ENCODE measurements around the gene DRD3. TPM values are rescaled to one million over a fixed set of nuclear protein-coding genes. Genes with fewer than 3 reads are reported as not detected.

The DRD3 gene
- total and polyA plus RNA-seq, 2 experiments from 2014 or later: 0.21 to 0.65 TPM

GRCh38 chr3:114083112-114083511 lies 95.7 kb downstream of the DRD3 start:
- no peak overlapping the region for H3K4me3 ChIP-seq
- TF ChIP-seq REST (IDR thresholded peaks at IDR 0.05; ENCODE audit: unreplicated experiment): no peak
- no peak for TF ChIP-seq CTCF (conservative IDR thresholded peaks at IDR 0.05; ENCODE audit: low read depth in 2 of 2)
- H3K36me3 Mint-ChIP-seq (ENCODE audit: low read depth): peaks cover 96% of the 10 kb centered on the region
- no peak overlapping the region for H3K4me2 ChIP-seq
- H3K9me2 ChIP-seq (ENCODE audit: insufficient read depth): no peaks in the 10 kb centered on the region
- no peak for DNase-seq (ENCODE audit: low spot score)
- no peak overlapping the region for H2AFZ ChIP-seq
- no peak overlapping the region for H3K27ac Mint-ChIP-seq
- no peaks in the 10 kb centered on the region for H3F3A ChIP-seq (replicated peaks; ENCODE audit: low read depth)
- no peaks in the 10 kb centered on the region for H3K4me1 Mint-ChIP-seq
- peaks cover 2% of the 10 kb centered on the region for H3K27me3 Mint-ChIP-seq (ENCODE audit: insufficient read depth, low read depth, poor library complexity)
- H4K20me1 ChIP-seq (replicated peaks; ENCODE audit: insufficient read depth): peaks cover 6% of the 10 kb centered on the region
- H3K9me3 Mint-ChIP-seq: no peaks in the 10 kb centered on the region
- peaks cover 10% of the 10 kb centered on the region; the same call in 1 of the 2 replicates for H3K79me2 ChIP-seq (replicated peaks; ENCODE audit: insufficient read depth)
- H3K4me3 Mint-ChIP-seq: no peak overlapping the region
- no peaks in the 10 kb centered on the region for H3K27me3 ChIP-seq (ENCODE audit: insufficient read depth)
- no peaks in the 10 kb centered on the region for H3K4me1 ChIP-seq (ENCODE audit: insufficient read depth)
- no peak overlapping the region for H3K27ac ChIP-seq (ENCODE audit: low read depth)
- peaks cover 70% of the 10 kb centered on the region for H3K36me3 ChIP-seq (ENCODE audit: insufficient read depth)
- no peak for ATAC-seq

- Histone ChIP-seq H2AFZ (no peak overlapping the region), H3F3A (replicated peaks; ENCODE audit: low read depth) (no peaks in the 10 kb centered on the region), H3K79me2 (replicated peaks; ENCODE audit: insufficient read depth) (peaks cover 10% of the 10 kb centered on the region), H3K27me3 (ENCODE audit: insufficient read depth) (no peaks in the 10 kb centered on the region), H3K4me2 (no peak overlapping the region), H3K4me1 (ENCODE audit: insufficient read depth) (no peaks in the 10 kb centered on the region), H3K4me3 (no peak overlapping the region), H3K27ac (ENCODE audit: low read depth) (no peak overlapping the region), H4K20me1 (replicated peaks; ENCODE audit: insufficient read depth) (peaks cover 6% of the 10 kb centered on the region; the same call in 1 of the 2 replicates), H3K9me2 (ENCODE audit: insufficient read depth) (no peaks in the 10 kb centered on the region), H3K36me3 (ENCODE audit: insufficient read depth) (peaks cover 70% of the 10 kb centered on the region)
- H3K4me3 Mint-ChIP-seq: no peak overlapping the region
- H3K4me1 Mint-ChIP-seq: no peaks in the 10 kb centered on the region
- ATAC-seq (no peak), DNase-seq (ENCODE audit: low spot score) (no peak)
- no peak overlapping the region for H3K27ac Mint-ChIP-seq
- peaks cover 96% of the 10 kb centered on the region for H3K36me3 Mint-ChIP-seq (ENCODE audit: low read depth)
- no peaks in the 10 kb centered on the region for H3K9me3 Mint-ChIP-seq
- peaks cover 2% of the 10 kb centered on the region for H3K27me3 Mint-ChIP-seq (ENCODE audit: insufficient read depth, low read depth, poor library complexity)
- TF ChIP-seq NANOG (IDR thresholded peaks at IDR 0.05; ENCODE audit: borderline replicate concordance) (no peak), CTCF (conservative IDR thresholded peaks at IDR 0.05; ENCODE audit: low read depth in 2 of 2) (no peak), STAT1 (IDR thresholded peaks at IDR 0.05; ENCODE audit: unreplicated experiment) (no peak), ZNF462 (CRISPR knock-in tag; IDR thresholded peaks at IDR 0.05) (no peak), EZH2phosphoT487 (IDR thresholded peaks at IDR 0.05; ENCODE audit: unreplicated experiment) (no peak)
These were observed 97.8 kb downstream of the DRD3 start for GRCh38 chr3:114081037-114081436.
